ENCODE results near the gene CCDC92.

- TF ChIP-seq, protein P1, sequence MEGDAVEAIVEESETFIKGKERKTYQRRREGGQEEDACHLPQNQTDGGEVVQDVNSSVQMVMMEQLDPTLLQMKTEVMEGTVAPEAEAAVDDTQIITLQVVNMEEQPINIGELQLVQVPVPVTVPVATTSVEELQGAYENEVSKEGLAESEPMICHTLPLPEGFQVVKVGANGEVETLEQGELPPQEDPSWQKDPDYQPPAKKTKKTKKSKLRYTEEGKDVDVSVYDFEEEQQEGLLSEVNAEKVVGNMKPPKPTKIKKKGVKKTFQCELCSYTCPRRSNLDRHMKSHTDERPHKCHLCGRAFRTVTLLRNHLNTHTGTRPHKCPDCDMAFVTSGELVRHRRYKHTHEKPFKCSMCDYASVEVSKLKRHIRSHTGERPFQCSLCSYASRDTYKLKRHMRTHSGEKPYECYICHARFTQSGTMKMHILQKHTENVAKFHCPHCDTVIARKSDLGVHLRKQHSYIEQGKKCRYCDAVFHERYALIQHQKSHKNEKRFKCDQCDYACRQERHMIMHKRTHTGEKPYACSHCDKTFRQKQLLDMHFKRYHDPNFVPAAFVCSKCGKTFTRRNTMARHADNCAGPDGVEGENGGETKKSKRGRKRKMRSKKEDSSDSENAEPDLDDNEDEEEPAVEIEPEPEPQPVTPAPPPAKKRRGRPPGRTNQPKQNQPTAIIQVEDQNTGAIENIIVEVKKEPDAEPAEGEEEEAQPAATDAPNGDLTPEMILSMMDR (IDR thresholded peaks at IDR 0.05): no peak
- TF ChIP-seq POLR2A (IDR thresholded peaks at IDR 0.05): no peak
Observed at GRCh38 chr12:123989168-123989567, 16.5 kb upstream of the CCDC92 start.
